ENCODE measurements around the gene FLNA.
"Not testable (repeated sequence)": the region's sequence is repeated elsewhere in the genome, so short reads cannot be mapped to it uniquely, and the experiment has no call there.

Gene FLNA

GRCh38 chrX:154357205-154357604 lies 17.2 kb downstream of the FLNA start:
- no peak for DNase-seq

GRCh38 chrX:154356596-154356995 lies 17.8 kb downstream of the FLNA start:
- no peak for DNase-seq

GRCh38 chrX:154355776-154356140 lies 18.7 kb downstream of the FLNA start:
- no peak for DNase-seq

- no peak for DNase-seq
These were observed 19.2 kb downstream of the FLNA start for GRCh38 chrX:154355094-154355775.

- no peak for DNase-seq
These were observed 19.9 kb downstream of the FLNA start for GRCh38 chrX:154354516-154354915.

- no peak for DNase-seq
These were observed 20.4 kb downstream of the FLNA start for GRCh38 chrX:154354013-154354412.

GRCh38 chrX:154353172-154353843 lies 21.1 kb downstream of the FLNA start:
- DNase-seq, result no peak

- no peak for DNase-seq
These were observed 22.0 kb downstream of the FLNA start for GRCh38 chrX:154352466-154352865.

- no peak for DNase-seq
These were observed 22.4 kb downstream of the FLNA start for GRCh38 chrX:154352012-154352401.

GRCh38 chrX:154351183-154352011 lies 23.0 kb downstream of the FLNA start:
- no peak for DNase-seq

GRCh38 chrX:154350429-154351182 lies 23.8 kb downstream of the FLNA start:
- DNase-seq, result no peak

GRCh38 chrX:154349979-154350378 lies 24.5 kb downstream of the FLNA start:
- DNase-seq, result no peak

GRCh38 chrX:154349359-154349935 lies 25.0 kb downstream of the FLNA start:
- no peak for DNase-seq

GRCh38 chrX:154348646-154349358 lies 25.6 kb downstream of the FLNA start:
- no peak for DNase-seq

- no peak for DNase-seq
These were observed 26.3 kb downstream of the FLNA start for GRCh38 chrX:154348114-154348531.

- not testable (repeated sequence) for DNase-seq
These were observed 30.8 kb downstream of the FLNA start for GRCh38 chrX:154343620-154344019.

GRCh38 chrX:154343063-154343462 lies 31.4 kb downstream of the FLNA start:
- DNase-seq, result not testable (repeated sequence)

- DNase-seq, result not testable (repeated sequence)
These were observed 32.8 kb downstream of the FLNA start for GRCh38 chrX:154341399-154342298.

GRCh38 chrX:154334496-154334895 lies 39.9 kb downstream of the FLNA start:
- no peak for DNase-seq

- DNase-seq, result no peak
These were observed 40.6 kb downstream of the FLNA start for GRCh38 chrX:154333837-154334271.

GRCh38 chrX:154333116-154333515 lies 41.3 kb downstream of the FLNA start:
- DNase-seq, result no peak

All from NCI-H187 treated with DMSO at 0.1 percent for 48 hours (cell line).